GM23248 (cell line): ENCODE measurements around the gene ARL9. TPM values are rescaled to one million over a fixed set of nuclear protein-coding genes. Genes with fewer than 3 reads are reported as not detected.
A peak's percentile ranks its signal among the peaks of the same experiment; 100 is the strongest.

Source experiments
- DNase-seq: peaks from one replicate; pipeline ENCODE4 v3.0.0-alpha.2; 2015
- H2AFZ ChIP-seq: fragments of 200-600 bp; sonication (generic); 2 replicates; pipeline ENCODE4 v1.6.1; 2016; ENCODE audit warnings: antibody characterized with exemption
- H3F3A ChIP-seq: fragments of 200-600 bp; sonication (generic); 2 replicates; pipeline ENCODE4 v1.6.1; 2016; ENCODE audit warnings: mild to moderate bottlenecking, antibody characterized with exemption, mixed run types; ENCODE audit not compliant: insufficient read depth
- H3K27ac ChIP-seq: fragments of 200-600 bp; sonication (generic); 2 replicates; pipeline ENCODE4 v1.5.1; 2016; ENCODE audit warnings: mild to moderate bottlenecking
- H3K27me3 ChIP-seq: fragments of 200-600 bp; sonication (generic); replicated peaks from 2 replicates; pipeline ENCODE4 v1.6.1; 2016; ENCODE audit warnings: mild to moderate bottlenecking; ENCODE audit not compliant: insufficient read depth
- H3K36me3 ChIP-seq: fragments of 200-600 bp; sonication (generic); 2 replicates; pipeline ENCODE4 v1.6.1; 2016; ENCODE audit warnings: low read depth, mild to moderate bottlenecking
- H3K4me1 ChIP-seq: fragments of 200-600 bp; sonication (generic); 2 replicates; pipeline ENCODE4 v1.6.1; 2016; ENCODE audit warnings: mild to moderate bottlenecking; ENCODE audit not compliant: insufficient read depth
- H3K4me2 ChIP-seq: fragments of 200-600 bp; sonication (generic); one replicate; pipeline ENCODE4 v1.6.1; 2016; ENCODE audit warnings: mild to moderate bottlenecking; ENCODE audit not compliant: unreplicated experiment
- H3K4me3 ChIP-seq: fragments of 200-600 bp; sonication (generic); 2 replicates; pipeline ENCODE4 v1.5.1; 2016; ENCODE audit warnings: mild to moderate bottlenecking
- H3K79me2 ChIP-seq: fragments of 200-600 bp; sonication (generic); 2 replicates; pipeline ENCODE4 v1.6.1; 2016; ENCODE audit warnings: mild to moderate bottlenecking; ENCODE audit not compliant: insufficient read depth
- H3K9ac ChIP-seq: fragments of 200-600 bp; sonication (generic); 2 replicates; pipeline ENCODE4 v1.6.1; 2016; ENCODE audit warnings: mild to moderate bottlenecking
- H3K9me2 ChIP-seq: fragments of 200-600 bp; sonication (generic); 2 replicates; pipeline ENCODE4 v1.6.1; 2016; ENCODE audit warnings: mixed run types, mild to moderate bottlenecking, moderate library complexity; ENCODE audit not compliant: insufficient read depth
- H3K9me3 ChIP-seq: fragments of 200-600 bp; sonication (generic); one replicate; pipeline ENCODE4 v1.6.1; 2017; ENCODE audit warnings: low read depth
- H4K20me1 ChIP-seq: fragments of 200-600 bp; sonication (generic); 2 replicates; pipeline ENCODE4 v1.6.0; 2016; ENCODE audit not compliant: insufficient read depth
- EZH2 ChIP-seq: fragments of 200-600 bp; sonication (generic); IDR thresholded peaks from 2 replicates; pipeline ENCODE4 v1.6.1; 2018; ENCODE audit warnings: antibody characterized with exemption, mild to moderate bottlenecking; ENCODE audit not compliant: insufficient read depth, poor library complexity, severe bottlenecking
- EZH2phosphoT487 ChIP-seq: fragments of 200-600 bp; sonication (generic); IDR thresholded peaks from 2 replicates; pipeline ENCODE4 v1.6.1; 2018; ENCODE audit warnings: antibody characterized with exemption, moderate library complexity, mild to moderate bottlenecking, low read depth; ENCODE audit not compliant: insufficient read depth
- WGBS, 2 experiments: methylation state at CpG; one replicate each; pipeline ENCODE4 v1.1.6; 2015 to 2017; ENCODE audit warnings: low lambda C conversion rate in 2 of 2, low coverage in 1 of 2; ENCODE audit errors: missing lambda C conversion rate in 2 of 2; 5-methylcytosine and 5-hydroxymethylcytosine counted together
- in situ Hi-C: fragments of 300-500 bp; cut with MboI; formaldehyde crosslinking; loops from 2 replicates; pipeline ENCODE4 v1.15.0; 2020
- polyA plus RNA-seq: library from polyadenylated mRNA; unstranded; fragments of >200 nt; fragmentation: Nextera tagmentation; extraction: Ambion mirVana; gene quantifications from 2 replicates; pipeline ENCODE4 v1.2.1, GENCODE V29; 2016
- total RNA-seq: library from RNA; depleted of rRNA; stranded (reverse); fragments of >200 nt; shearing (Covaris generic); gene quantifications from 2 replicates; pipeline ENCODE4 v1.2.3, GENCODE V29; 2014

ARL9 gene
- total and polyA plus RNA-seq, 2 experiments from 2014 or later: 0.24 TPM; not detected in 1

DNA sequence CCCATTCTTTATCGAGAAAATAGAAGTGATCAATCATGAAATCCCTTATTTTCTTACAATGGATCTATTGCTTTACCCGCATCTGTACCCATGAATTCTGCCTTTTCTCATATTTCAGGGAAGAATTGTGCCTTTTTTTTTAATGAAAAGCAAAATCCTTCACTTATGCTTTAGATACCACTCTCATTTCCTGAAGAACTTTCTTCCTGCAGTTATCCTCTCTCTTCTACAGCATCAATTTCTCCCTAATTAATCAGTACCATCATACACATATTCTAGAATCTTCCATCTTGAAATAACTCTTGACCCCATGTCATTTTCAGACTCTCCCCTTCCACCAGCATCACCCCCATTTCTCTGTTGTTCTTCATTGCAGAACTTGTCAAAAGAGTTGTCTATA, 26.6 kb downstream of the ARL9 start:
- Histone ChIP-seq H3K4me3 (no peak overlapping the region), H3K27me3 (peaks cover 25% of the 10 kb centered on the region), H4K20me1 (no peaks in the 10 kb centered on the region), H2AFZ (no peak overlapping the region), H3K4me2 (no peak overlapping the region), H3F3A (no peaks in the 10 kb centered on the region), H3K9me2 (no peaks in the 10 kb centered on the region), H3K79me2 (no peaks in the 10 kb centered on the region), H3K9ac (no peak overlapping the region), H3K9me3 (no peaks in the 10 kb centered on the region), H3K27ac (no peak overlapping the region), H3K4me1 (no peaks in the 10 kb centered on the region), H3K36me3 (no peaks in the 10 kb centered on the region)
- no peak for DNase-seq
- WGBS, 2 experiments: 90 to 95% methylated on average over 2 of the region's 2 CpGs
- TF ChIP-seq EZH2phosphoT487: no peak
- TF ChIP-seq EZH2: no peak
- in situ Hi-C loops: no loop called here

DNA sequence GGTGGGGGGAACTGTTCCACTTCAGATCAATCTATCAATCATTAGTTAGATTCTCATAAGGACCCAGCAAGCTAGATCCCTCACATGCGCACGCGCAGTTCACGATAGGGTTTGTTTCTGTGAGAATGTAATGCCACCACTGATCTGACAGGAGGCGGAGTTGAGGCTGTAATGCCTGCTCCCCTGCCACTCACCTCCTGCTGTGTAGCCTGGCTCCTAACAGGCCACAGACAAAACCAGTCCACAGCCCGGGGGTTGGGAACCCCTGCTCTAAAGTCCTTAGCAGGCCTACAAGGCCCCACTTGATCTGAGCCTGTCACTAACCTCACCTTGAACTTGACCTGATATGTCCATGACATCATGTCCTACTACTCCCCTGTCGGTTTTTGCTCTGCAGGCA, 30.3 kb downstream of the ARL9 start:
- Histone ChIP-seq H3K36me3 (no peaks in the 10 kb centered on the region), H3K27ac (no peak overlapping the region), H3K79me2 (no peaks in the 10 kb centered on the region), H3K4me1 (no peaks in the 10 kb centered on the region), H3K9me2 (no peaks in the 10 kb centered on the region), H4K20me1 (no peaks in the 10 kb centered on the region), H3F3A (no peaks in the 10 kb centered on the region), H3K9me3 (no peaks in the 10 kb centered on the region), H3K9ac (no peak overlapping the region), H3K4me2 (no peak overlapping the region), H3K27me3 (peaks cover 23% of the 10 kb centered on the region), H3K4me3 (no peak overlapping the region), H2AFZ (no peak overlapping the region)
- in situ Hi-C loops: no loop called here
- TF ChIP-seq EZH2phosphoT487 (no peak), EZH2 (no peak)
- DNase-seq: no peak
- WGBS, 2 experiments: 79 to 81% methylated on average over 7 of the region's 7 CpGs

DNA sequence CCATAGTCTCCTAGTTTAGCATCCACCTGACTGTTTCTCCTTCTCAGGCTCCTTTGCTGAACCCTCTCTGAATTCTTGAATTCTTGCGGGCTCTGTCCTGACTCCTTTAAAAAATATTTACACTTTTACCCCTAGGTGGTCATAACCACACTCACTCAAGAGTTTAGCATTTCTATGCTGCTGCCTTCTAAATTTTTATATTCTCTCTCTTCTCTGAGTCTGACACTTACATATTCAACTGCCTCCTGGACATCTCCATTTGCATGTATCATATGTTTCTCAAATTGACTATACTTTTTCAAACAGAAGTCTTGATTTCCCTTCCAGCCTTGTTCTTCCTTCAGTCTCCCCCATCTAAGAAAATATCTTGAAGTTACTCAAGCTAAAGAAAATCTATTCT, 31.6 kb downstream of the ARL9 start:
- Histone ChIP-seq H3F3A (no peaks in the 10 kb centered on the region), H3K36me3 (no peaks in the 10 kb centered on the region), H3K9me2 (no peaks in the 10 kb centered on the region), H3K9ac (no peak overlapping the region), H3K4me1 (no peaks in the 10 kb centered on the region), H2AFZ (no peak overlapping the region), H3K4me3 (no peak overlapping the region), H3K9me3 (no peaks in the 10 kb centered on the region), H3K79me2 (no peaks in the 10 kb centered on the region), H3K27ac (no peak overlapping the region), H3K27me3 (peaks cover 11% of the 10 kb centered on the region), H4K20me1 (no peaks in the 10 kb centered on the region), H3K4me2 (no peak overlapping the region)
- 82 to 94% methylated on average over 1 of the region's 1 CpG for WGBS, 2 experiments
- no peak for DNase-seq
- TF ChIP-seq EZH2phosphoT487 (no peak), EZH2 (no peak)
- in situ Hi-C loops: no loop called here

DNA sequence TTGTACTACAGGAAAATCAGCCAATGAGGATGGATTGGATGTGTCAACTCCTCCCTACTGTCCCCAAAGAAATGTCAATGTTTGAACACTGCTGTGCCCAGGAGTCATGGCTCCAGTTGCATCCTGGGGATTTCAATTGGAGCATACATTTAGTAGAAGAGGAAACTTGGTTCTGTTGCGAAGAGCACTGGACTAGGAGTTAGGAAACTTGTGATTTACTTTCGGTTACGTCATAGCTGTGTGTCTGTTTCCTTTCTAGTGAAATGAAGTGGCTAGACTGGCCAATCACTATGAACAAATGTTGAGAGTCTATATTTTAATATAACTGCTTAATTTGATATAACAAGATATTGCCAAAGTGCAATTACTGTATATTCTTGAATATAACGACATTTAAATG, 35.2 kb downstream of the ARL9 start:
- Histone ChIP-seq H4K20me1 (no peaks in the 10 kb centered on the region), H3K36me3 (no peaks in the 10 kb centered on the region), H3K4me3 (no peak overlapping the region), H3K4me1 (no peaks in the 10 kb centered on the region), H3F3A (no peaks in the 10 kb centered on the region), H3K9me3 (no peaks in the 10 kb centered on the region), H3K79me2 (no peaks in the 10 kb centered on the region), H3K9ac (no peak overlapping the region), H3K4me2 (no peak overlapping the region), H3K27ac (no peak overlapping the region), H2AFZ (no peak overlapping the region), H3K27me3 (peaks cover 6% of the 10 kb centered on the region), H3K9me2 (no peaks in the 10 kb centered on the region)
- TF ChIP-seq EZH2: no peak
- no peak for TF ChIP-seq EZH2phosphoT487
- no peak for DNase-seq
- in situ Hi-C loops: no loop called here
- 91 to 97% methylated on average over 4 of the region's 4 CpGs for whole genome bisulfite sequencing, 2 experiments

DNA sequence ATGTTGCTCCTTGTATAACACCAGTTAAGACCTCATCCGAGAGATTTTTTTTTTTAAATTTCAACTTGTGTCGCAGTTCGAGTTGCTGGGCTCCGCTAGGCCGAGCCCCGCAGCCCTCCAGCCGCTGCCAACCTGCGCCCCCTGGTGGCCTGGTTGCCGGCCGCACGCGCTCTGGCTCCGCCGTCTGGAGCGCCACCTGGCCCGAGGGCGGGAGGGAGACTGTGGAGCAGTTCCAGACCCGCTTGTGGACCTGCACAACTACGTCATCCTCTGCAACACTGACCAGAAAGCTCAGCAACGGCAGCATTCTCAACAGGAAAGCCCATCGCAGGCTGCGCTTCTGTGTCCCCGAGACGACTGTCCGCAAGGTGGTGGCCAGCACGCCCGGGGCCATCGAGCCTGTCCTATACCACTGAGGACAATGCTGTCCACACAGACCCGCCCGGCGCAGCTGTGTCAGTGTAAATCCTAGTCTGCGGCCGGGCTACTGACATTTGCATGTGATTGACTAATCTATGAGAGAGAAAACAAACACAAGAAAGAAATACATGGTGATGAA, 39.1 kb downstream of the ARL9 start:
- Histone ChIP-seq H3K36me3 (no peaks in the 10 kb centered on the region), H3K9me3 (no peaks in the 10 kb centered on the region), H3K27me3 (peaks cover 36% of the 10 kb centered on the region), H3K27ac (no peak overlapping the region), H3K9ac (peak overlapping the region; percentile 33; the same call in 1 of the 2 replicates), H3K9me2 (no peaks in the 10 kb centered on the region), H2AFZ (peak overlapping the region; percentile 61), H3K4me1 (no peaks in the 10 kb centered on the region), H3K79me2 (no peaks in the 10 kb centered on the region), H3F3A (no peaks in the 10 kb centered on the region), H3K4me2 (peak overlapping the region; percentile 46), H4K20me1 (no peaks in the 10 kb centered on the region), H3K4me3 (peak overlapping the region; percentile 51)
- in situ Hi-C loops: no loop called here
- 5 to 7% methylated on average over 26 to 33 of the region's 33 CpGs for WGBS, 2 experiments
- DNase-seq: peak; percentile 77
- TF ChIP-seq EZH2 (no peak), EZH2phosphoT487 (no peak)
